ENCODE data around the gene PABPC5.

PABPC5 gene

GRCh38 chrX:91434351-91435168, at the start of gene PABPC5:
Gene PABPC5 (plus strand): TSS chrX:91434839. CDS start chrX:91435578, 739 bp downstream.
- DNase-seq (ENCODE audit: low spot score), result peak; percentile 86

DNA sequence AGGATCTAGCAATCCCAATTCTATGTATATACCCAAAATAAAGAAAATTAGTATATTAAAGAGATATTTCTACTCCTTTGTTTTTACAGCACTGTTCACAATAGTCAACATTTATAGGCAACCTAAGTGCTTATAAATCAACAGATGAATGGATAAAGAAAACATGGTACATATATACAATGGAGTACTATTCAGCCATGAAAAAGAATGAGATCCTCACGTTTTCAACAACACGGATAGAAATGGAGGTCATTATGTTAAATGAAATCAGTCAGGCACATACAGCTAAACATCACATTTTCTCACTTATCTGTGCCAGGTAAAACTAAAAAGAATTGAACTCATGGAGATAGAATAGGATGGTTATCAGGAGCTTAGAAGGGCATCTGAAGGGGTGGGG, 45.6 kb upstream of the PABPC5 start:
- DNase-seq (ENCODE audit: low spot score), result no peak

DNA sequence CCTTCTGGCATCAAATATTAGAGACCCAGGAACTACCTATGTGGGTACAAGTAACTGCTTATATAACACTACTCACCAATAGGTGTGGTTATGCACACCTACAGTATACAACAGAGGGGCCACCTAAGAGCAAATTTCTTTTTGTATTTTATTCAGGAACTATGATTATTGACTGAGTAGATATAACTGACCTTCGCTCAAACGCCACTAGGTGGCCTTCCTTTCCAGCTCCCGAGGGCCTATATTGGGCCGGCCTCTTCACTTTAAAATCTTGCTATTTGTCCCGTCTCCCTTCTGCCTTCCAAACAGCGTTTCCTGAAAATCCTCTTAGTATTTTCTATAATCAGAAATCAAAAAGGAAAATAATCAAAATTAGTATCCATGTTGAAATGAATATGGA, 19.9 kb upstream of the PABPC5 start:
- peak; percentile 2 for DNase-seq (ENCODE audit: low spot score)

DNA sequence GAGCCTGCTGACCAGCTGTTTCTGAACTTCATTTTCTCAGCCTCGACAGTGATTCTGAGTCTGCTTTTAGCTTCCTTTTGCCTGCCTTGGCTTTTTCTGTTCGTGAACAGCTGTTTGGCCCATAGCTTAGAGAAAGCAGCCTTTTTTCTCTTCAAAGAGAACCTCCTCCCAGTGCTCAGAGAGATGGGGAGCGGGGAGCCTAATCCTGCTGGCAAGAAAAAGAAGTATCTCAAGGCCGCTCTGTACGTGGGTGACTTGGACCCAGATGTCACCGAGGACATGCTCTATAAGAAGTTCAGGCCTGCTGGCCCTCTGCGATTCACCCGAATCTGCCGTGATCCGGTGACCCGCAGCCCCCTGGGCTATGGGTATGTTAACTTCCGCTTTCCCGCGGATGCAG, 756 bp downstream of the PABPC5 start:
- peak; percentile 7 for DNase-seq (ENCODE audit: low spot score)
